HG03442 (cell line): ENCODE data around the gene ZNF618.

Experiments
- ATAC-seq: cut with Tn5 transposase; IDR thresholded peaks from one replicate; pipeline ENCODE4 v1.9.1; 2021; ENCODE audit warnings: mild to moderate bottlenecking, moderate library complexity; ENCODE audit not compliant: unreplicated experiment

ZNF618 gene

GRCh38 chr9:113882636-113883164, 6.6 kb downstream of the ZNF618 start:
- ATAC-seq = no peak

GRCh38 chr9:113885183-113886025, 9.3 kb downstream of the ZNF618 start:
- ATAC-seq = no peak

GRCh38 chr9:113886026-113886369, 9.9 kb downstream of the ZNF618 start:
- no peak for ATAC-seq

GRCh38 chr9:113886466-113886865, 10.4 kb downstream of the ZNF618 start:
- ATAC-seq = no peak

GRCh38 chr9:113886933-113887332, 10.8 kb downstream of the ZNF618 start:
- ATAC-seq = no peak

GRCh38 chr9:113887436-113887835, 11.3 kb downstream of the ZNF618 start:
- no peak for ATAC-seq

- no peak for ATAC-seq
Measured at GRCh38 chr9:113888336-113888735, 12.2 kb downstream of the ZNF618 start.

GRCh38 chr9:113888976-113889375, 12.9 kb downstream of the ZNF618 start:
- ATAC-seq = no peak

- ATAC-seq = no peak
Measured at GRCh38 chr9:113890704-113891103, 14.6 kb downstream of the ZNF618 start.

GRCh38 chr9:113892861-113893491, 16.9 kb downstream of the ZNF618 start:
- ATAC-seq = no peak

- ATAC-seq = no peak
Measured at GRCh38 chr9:113894166-113894565, 18.1 kb downstream of the ZNF618 start.

GRCh38 chr9:113895526-113895925, 19.4 kb downstream of the ZNF618 start:
- no peak for ATAC-seq

GRCh38 chr9:113896713-113897112, 20.6 kb downstream of the ZNF618 start:
- ATAC-seq = no peak

- no peak for ATAC-seq
Measured at GRCh38 chr9:113898151-113898550, 22.0 kb downstream of the ZNF618 start.

- no peak for ATAC-seq
Measured at GRCh38 chr9:113898596-113898995, 22.5 kb downstream of the ZNF618 start.

GRCh38 chr9:113899205-113899604, 23.1 kb downstream of the ZNF618 start:
- ATAC-seq = no peak

GRCh38 chr9:113901221-113901688, 25.1 kb downstream of the ZNF618 start:
- no peak for ATAC-seq

GRCh38 chr9:113903514-113904077, 27.5 kb downstream of the ZNF618 start:
- ATAC-seq = no peak

GRCh38 chr9:113906411-113907110, 30.5 kb downstream of the ZNF618 start:
- no peak for ATAC-seq

- no peak for ATAC-seq
Measured at GRCh38 chr9:113907282-113907681, 31.2 kb downstream of the ZNF618 start.

GRCh38 chr9:113909421-113909820, 33.3 kb downstream of the ZNF618 start:
- ATAC-seq = no peak
